ENCODE data around the gene TRIP4. TPM values are rescaled to one million over a fixed set of nuclear protein-coding genes. Genes with fewer than 3 reads are reported as not detected.

Gene TRIP4
- total RNA-seq (2021; fragmentation: NEBNext Ultra II Directional; extraction: Animal tissue kit (Norgen Biotek cat#: 25700)) (14.4 and 18.9 TPM in 2 replicates), polyA plus RNA-seq (2011; rRNA removed) (3.9 and 6.2 TPM in 2 replicates), polyA minus RNA-seq (2011; rRNA and poly(A)+ RNA removed) (11.7 and 15.2 TPM in 2 replicates)
- polyA plus RNA-seq (2011; cell fraction: cytosol; rRNA removed): 9.4 TPM
- polyA plus RNA-seq (2011; cell fraction: nucleus; rRNA removed): 5.0 TPM
- polyA plus RNA-seq (2012, experiment 1 of 2): 12.3 to 18.3 TPM (median 14.1 TPM) in 4 replicates
- polyA plus RNA-seq (2012, experiment 2 of 2): 2.2 TPM
- 21.4 TPM for polyA plus RNA-seq (2013, experiment 1 of 2)
- 22.5 TPM for polyA plus RNA-seq (2013, experiment 2 of 2)
- polyA minus RNA-seq (2011; cell fraction: cytosol; rRNA and poly(A)+ RNA removed): 5.9 TPM
- polyA minus RNA-seq (2011; cell fraction: nucleus; rRNA and poly(A)+ RNA removed): 15.4 TPM
- long read RNA-seq, experiment 1, partial matches to known transcripts: 7 of 15 reads
- long read RNA-seq, experiment 1, other reads (novel, unspliced or antisense): 5 of 15 reads
- long read RNA-seq, experiment 2, transcript TRIP4-201 (13 exons, 2,045 nt): major isoform, 18 of 25 reads
- long read RNA-seq, experiment 2, partial matches to known transcripts: 4 of 25 reads
- long read RNA-seq, experiment 2, other reads (novel, unspliced or antisense): 3 of 25 reads

GRCh38 chr15:64387562-64388168 lies at the start of gene TRIP4:
Gene TRIP4, plus strand, starts transcription at chr15:64387836. Its CDS starts 28 bp downstream, at chr15:64387864.
- 0 out of 2 replicates have a peak within 1 kb of the TSS, but pooled peaks have one; percentile 46 for H2BK15ac ChIP-seq (ENCODE audit: low read length)
- 0 out of 7 replicates have a peak, but pooled peaks cover 0 to 2% (median 0%) of the 10 kb centered on the region in 4 experiments for H3K4me1 ChIP-seq (replicated peaks in 1 of 4; ENCODE audit: control insufficient read depth in 3 of 4, insufficient read depth in 4 of 4, low read length in 3 of 4)
- ChIA-PET CTCF (ENCODE audit: partially characterized antibody) (interaction anchor here (0.5 to 1.6 kb wide), 6 partner anchors 40 to 294 kb away, joined by 3 to 4 read pairs (median 4); partner anchors contain the start of gene PPIB), POLR2A (ENCODE audit: partially characterized antibody) (interaction anchor here (0.7 to 2.6 kb wide), 13 partner anchors 10 to 622 kb away, joined by 3 to 12 read pairs (median 3); partner anchors contain the start of gene ZNF609)
- peak within 1 kb of the TSS; percentile 70 to 95 (median 92) for H3K4me3 ChIP-seq (ENCODE audit: extremely low read depth in 1 of 4, insufficient read depth in 2 of 4, low read depth in 3 of 4, low read length in 4 of 4)
- H3K18ac ChIP-seq (ENCODE audit: extremely low read depth, low read length): peak within 1 kb of the TSS; percentile 91; the same call in 1 of the 2 replicates
- no peak within 1 kb of the TSS for H3K23ac ChIP-seq (ENCODE audit: insufficient read length)
- no peak within 1 kb of the TSS for H3K4ac ChIP-seq (replicated peaks; ENCODE audit: insufficient read length, low read depth, low read length)
- H3K9ac ChIP-seq (replicated peaks in 1 of 4; ENCODE audit: extremely low read depth in 1 of 4, low read depth in 3 of 4, low read length in 3 of 4): peak within 1 kb of the TSS in 3 of 4 experiments; percentile 75 to 88 (median 81); a peak in 6 of 7 replicates
- H3K56ac ChIP-seq (replicated peaks; ENCODE audit: insufficient read length, low read depth, low read length): peak within 1 kb of the TSS; percentile 34
- peak within 1 kb of the TSS; percentile 79; the same call in 1 of the 2 replicates for H4K8ac ChIP-seq (ENCODE audit: extremely low read depth, insufficient read depth, low read length)
- no peaks in the 10 kb centered on the region for H4K20me1 ChIP-seq (replicated peaks in 1 of 2; ENCODE audit: control insufficient read depth in 1 of 2, insufficient read depth in 2 of 2, low read length in 2 of 2)
- no peak within 1 kb of the TSS for H2BK12ac ChIP-seq (ENCODE audit: low read depth, low read length)
- no peak within 1 kb of the TSS for H2AK5ac ChIP-seq (ENCODE audit: low read depth, low read length)
- H2BK120ac ChIP-seq (replicated peaks; ENCODE audit: low read depth, low read length): no peak within 1 kb of the TSS
- no peak within 1 kb of the TSS for H3K14ac ChIP-seq (ENCODE audit: insufficient read length)
- no peak within 1 kb of the TSS for H2BK20ac ChIP-seq (ENCODE audit: low read length)
- no peaks in the 10 kb centered on the region for H3K79me1 ChIP-seq (ENCODE audit: low read depth, low read length)
- H3K27ac ChIP-seq (ENCODE audit: low read depth, low read length): peak within 1 kb of the TSS; percentile 52; the same call in 1 of the 2 replicates
- peak; percentile 82 for FAIRE-seq
- peak within 1 kb of the TSS; percentile 51 to 69 for H3K4me2 ChIP-seq (ENCODE audit: insufficient read depth in 1 of 2, low read depth in 2 of 2, low read length in 2 of 2)
- peak within 1 kb of the TSS; percentile 79 for H2AFZ ChIP-seq (ENCODE audit: low read length)
- DNase-seq (ENCODE audit: low read depth in 1 of 2, low spot score in 2 of 2): peak; percentile 88 to 95
- H3K27me3 ChIP-seq (replicated peaks in 1 of 4; ENCODE audit: control insufficient read depth in 3 of 4, extremely low read depth in 1 of 4, insufficient read depth in 3 of 4, low read length in 3 of 4): no peaks in the 10 kb centered on the region
- peak within 1 kb of the TSS; percentile 76 for H2BK5ac ChIP-seq (ENCODE audit: low read depth, low read length)
- H3K9me3 ChIP-seq (ENCODE audit: insufficient read depth in 2 of 2, low read depth in 1 of 2, low read length in 1 of 2): no peaks in the 10 kb centered on the region
- H3K36me3 ChIP-seq (ENCODE audit: control insufficient read depth in 2 of 4, insufficient read depth in 4 of 4, low read length in 3 of 4): no peaks in the 10 kb centered on the region
- 1% methylated on average over 35 of the region's 35 CpGs; no CpG with 5 or more reads in 1 of the 2 experiments for WGBS, 2 experiments (ENCODE audit: extremely low coverage in 1 of 2, insufficient coverage in 1 of 2, insufficient read length in 1 of 2, insufficient replicate concordance in 2 of 2, low coverage in 1 of 2, low lambda C conversion rate in 2 of 2, missing lambda C conversion rate in 1 of 2)
- H3K79me2 ChIP-seq (ENCODE audit: control insufficient read depth in 1 of 2, insufficient read depth in 2 of 2, low read length in 2 of 2): no peaks in the 10 kb centered on the region; a peak in 1 of 4 replicates
- no peak within 1 kb of the TSS for H4K91ac ChIP-seq (replicated peaks; ENCODE audit: insufficient read length, low read length)
- no peaks in the 10 kb centered on the region; the same call in 1 of the 2 replicates for H3K23me2 ChIP-seq (ENCODE audit: low read depth, low read length)
- H4K5ac ChIP-seq (ENCODE audit: insufficient read length, low read depth, low read length): peak within 1 kb of the TSS; percentile 39
- TF ChIP-seq SAP30 (IDR thresholded peaks at IDR 0.05; ENCODE audit: insufficient read depth, insufficient replicate concordance, low read length): peak; percentile 90
- no peak for TF ChIP-seq ZNF274 (IDR thresholded peaks at IDR 0.05; ENCODE audit: borderline replicate concordance, extremely low read depth, low read length)
- TF ChIP-seq TEAD4 (IDR thresholded peaks at IDR 0.05; ENCODE audit: low read depth, low read length): 0 out of 2 replicates have a peak, but pooled peaks have one; percentile 22
- TF ChIP-seq TAF7 (optimal IDR thresholded peaks at IDR 0.05; ENCODE audit: borderline replicate concordance, low read depth, low read length): no peak
- TF ChIP-seq CBX8 (IDR thresholded peaks at IDR 0.05; ENCODE audit: borderline replicate concordance, low read depth, low read length): no peak
- peak; percentile 80 for TF ChIP-seq E2F6 (IDR thresholded peaks at IDR 0.05)
- peak; percentile 92 for TF ChIP-seq MAX (IDR thresholded peaks at IDR 0.05)
